ENCODE measurements around the gene ANKRD11.

The ANKRD11 gene

DNA sequence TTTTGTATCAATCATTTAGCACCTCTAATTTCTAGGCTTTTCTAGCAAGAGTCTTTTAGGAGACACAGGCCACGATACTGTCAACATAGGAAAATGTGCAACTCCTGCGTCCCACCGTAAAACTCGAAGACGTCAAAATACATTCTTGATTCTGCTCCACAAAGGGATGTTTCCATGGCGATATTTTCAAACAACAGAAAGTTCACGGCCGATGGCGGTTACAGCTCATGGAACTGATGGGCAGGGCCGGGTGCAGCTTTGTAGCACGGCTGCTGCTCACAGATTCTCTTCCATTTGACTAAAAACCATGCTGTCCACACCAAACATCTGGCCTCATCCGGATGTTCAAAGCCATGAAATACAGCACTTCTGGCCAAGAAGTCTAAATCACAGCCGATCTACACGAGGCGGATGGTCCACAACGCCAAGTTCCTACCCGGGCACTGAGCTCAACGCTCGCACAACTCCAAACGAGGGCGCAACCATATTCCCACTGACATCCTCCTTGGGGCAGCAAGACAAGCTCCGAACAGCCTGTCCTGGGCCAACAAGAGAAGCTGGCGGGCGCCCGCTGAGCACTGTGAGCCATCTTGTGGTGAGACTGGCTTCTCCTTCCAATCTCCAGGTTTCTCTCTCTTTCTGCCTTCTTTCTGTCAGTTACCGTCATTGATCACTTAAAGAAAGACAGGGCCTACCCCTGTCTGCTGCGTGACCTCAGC is 193.0 kb downstream of the ANKRD11 start:
- DNase-seq (ENCODE audit: low spot score): no peak

DNA sequence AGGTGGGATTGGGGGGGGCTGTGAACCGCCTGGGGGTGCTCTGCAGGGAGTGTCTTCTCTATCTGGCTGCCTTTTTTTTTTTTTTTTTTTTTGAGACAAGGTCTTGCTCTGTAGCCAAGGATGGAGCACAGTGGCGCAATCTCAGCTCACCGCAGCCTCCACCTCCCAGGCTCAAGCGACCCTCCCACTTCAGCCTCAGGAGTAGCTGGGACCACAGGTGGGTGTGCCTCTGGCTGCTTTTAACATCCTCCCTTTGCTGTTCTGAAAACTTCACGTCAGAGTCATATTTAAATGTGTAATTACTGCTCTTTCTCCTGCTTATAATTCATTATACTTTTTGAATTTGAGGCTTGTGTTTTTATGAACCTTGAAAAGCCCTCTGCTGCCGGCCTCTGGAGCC is 194.4 kb downstream of the ANKRD11 start:
- no peak for DNase-seq (ENCODE audit: low spot score)

DNA sequence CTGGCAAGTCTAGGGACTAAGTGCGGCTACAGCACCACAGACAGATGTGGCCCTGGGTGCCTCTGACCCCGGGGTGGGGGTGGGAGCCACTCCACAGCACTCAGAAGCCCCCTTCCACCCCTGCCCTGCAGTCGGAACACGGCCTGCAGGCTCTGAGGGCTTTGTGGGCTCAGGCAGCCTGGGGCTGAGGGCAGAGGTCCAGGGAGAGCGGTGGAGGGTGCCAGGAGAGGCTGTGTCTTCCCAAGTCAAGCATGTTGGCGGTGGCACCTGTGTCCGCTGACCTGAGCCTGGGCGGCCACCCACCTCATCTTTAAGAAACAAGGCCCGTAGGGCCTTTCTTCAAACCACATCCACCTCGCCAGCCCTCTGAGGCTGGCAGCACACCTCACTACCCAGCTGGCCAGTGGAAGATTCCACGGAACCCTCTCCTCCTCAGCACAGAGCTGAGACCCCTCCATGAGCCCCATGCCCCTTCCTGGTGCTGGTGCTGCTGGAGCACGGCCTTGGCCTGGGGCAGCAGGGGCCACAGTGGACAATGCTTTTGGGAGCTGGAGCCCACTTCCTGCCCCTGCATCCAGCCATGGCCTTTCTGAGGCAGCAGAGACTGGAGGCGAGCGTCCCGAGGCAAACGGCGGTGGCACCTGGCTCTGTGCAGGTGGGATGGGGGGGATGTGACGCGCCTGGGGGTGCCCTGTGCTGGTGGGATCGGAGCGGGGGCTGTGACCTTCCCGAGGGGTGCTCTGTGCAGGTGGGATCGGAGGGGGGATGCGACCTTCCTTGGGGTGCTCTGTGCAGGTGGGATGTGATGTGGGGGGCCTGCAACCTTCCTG is 195.1 kb downstream of the ANKRD11 start:
- no peak for DNase-seq (ENCODE audit: low spot score)

DNA sequence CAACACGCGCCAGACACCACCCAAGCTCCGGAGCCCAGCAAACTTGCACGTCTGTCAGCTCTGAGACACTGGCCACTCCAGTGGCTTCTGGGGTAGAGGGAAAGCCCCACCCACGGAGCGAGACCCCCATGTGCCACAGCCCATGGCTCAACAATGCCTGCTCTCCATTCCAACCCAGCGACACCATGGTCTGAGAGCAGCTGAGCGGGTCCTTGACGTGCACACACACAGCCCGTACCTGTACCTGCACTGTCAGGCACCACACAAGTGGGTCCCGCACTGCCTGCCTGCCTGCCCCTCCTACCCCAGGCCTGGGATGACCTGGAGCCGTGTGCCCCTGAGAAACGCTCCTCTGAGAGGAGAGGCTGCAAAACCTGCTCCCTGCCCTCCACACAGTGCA is 195.9 kb downstream of the ANKRD11 start:
- DNase-seq (ENCODE audit: low spot score): no peak

DNA sequence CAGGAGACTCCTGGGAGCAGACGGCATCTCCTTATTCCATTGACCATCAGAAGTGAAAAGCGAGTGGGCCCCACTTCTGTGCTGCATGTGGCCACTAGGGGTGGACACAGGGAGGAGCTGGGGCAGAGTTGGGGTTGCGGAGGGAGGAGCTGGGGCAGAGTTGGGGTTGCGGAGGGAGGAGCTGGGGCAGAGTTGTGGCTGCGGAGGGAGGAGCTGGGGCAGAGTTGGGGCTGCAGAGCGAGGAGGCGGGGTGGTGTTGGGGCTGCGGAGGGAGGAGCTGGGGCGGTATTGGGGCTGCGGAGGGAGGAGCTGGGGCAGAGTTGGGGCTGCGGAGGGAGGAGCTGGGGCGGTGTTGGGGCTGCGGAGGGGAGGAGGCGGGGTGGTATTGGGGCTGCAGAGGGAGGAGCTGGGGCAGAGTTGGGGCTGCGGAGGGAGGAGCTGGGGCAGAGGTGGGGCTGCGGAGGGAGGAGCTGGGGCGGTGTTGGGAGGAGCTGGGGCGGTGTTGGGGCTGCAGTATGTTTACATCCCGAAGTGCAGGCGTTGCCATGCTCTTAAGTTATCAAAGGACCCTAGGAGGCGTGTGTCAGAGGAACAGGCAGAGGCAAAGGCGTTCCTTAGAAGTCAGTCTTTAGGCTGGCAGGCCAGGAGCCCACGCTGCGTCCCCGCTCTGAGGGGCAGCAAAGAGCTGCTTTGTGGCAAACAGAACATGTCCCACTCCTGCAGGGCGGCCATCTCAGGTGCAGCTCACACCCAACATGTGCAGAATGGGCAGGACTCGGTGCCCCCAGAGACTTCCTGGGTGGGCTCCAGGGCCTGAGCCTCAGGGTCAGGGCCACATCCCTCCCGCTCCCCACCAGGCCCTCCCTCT is 196.9 kb downstream of the ANKRD11 start:
- peak; percentile 52 for DNase-seq (ENCODE audit: low spot score)

DNA sequence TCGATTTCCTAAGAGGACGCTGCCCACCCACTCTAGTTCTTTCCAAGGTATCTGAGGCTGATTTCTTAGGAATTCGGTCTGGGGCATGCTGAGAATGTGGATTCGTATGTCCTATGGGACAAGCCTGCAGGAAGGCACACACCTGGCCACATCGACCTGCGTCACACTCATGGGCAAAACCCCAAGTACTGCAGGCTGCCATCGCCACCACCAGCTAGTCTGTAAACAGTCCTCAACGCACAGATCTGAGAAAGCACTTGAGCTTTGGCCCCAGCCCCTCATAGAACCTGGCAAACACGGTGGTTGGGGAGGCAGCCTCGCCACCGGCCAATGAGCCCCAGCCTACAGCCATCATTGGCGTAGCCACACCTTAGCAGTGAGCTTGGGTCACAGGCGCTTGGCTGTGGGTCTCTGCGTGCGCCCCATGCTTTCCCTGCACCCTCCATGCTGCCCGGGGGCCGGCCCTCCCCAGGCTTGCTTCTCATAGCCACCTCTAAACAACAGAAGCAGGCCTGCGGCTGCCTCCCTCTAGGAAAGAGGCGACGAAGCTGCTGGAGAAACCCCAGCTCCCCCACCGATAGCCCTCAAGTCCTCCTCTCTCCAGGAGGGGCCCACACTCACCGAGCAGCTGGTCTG is 197.8 kb downstream of the ANKRD11 start:
- no peak for DNase-seq (ENCODE audit: low spot score)

DNA sequence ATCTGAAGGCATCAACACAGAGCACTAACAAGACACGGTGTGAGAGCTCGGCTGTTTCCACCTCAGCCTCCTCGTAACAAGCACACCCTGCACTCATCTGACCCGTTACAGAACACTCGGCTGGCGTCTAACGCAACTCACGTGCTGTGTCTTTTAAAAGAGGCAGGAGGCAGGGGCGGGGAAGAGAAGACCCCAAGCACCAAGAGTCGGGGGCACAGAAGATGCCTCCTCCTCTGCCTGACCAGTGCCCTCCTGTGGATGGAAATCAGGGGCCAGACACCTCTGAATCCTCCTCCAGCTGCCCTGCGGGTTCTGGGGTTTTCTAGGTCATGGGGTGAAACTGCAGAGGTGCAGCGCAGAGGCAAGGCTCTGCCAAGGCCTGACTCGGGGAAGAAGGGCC is 198.6 kb downstream of the ANKRD11 start:
- no peak for DNase-seq (ENCODE audit: low spot score)

DNA sequence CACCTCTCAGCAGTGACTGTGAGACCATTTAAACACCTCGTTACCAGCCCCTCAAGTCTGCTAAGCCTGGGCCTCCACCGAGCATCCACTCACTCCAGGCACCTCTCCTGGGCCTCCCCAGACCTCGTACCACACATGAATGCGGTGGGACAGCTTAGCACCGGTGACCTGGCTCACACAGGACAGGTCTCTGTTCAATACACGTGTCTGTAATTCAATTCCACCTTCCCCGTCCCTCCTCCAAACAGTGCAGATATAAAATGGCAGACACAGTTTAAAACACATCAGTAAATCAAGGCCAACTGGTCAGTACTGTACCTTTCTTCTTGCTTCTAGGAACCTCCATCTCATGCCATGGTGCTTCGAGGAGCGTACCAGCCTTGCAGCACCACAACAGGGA is 199.0 kb downstream of the ANKRD11 start:
- DNase-seq (ENCODE audit: low spot score): no peak

DNA sequence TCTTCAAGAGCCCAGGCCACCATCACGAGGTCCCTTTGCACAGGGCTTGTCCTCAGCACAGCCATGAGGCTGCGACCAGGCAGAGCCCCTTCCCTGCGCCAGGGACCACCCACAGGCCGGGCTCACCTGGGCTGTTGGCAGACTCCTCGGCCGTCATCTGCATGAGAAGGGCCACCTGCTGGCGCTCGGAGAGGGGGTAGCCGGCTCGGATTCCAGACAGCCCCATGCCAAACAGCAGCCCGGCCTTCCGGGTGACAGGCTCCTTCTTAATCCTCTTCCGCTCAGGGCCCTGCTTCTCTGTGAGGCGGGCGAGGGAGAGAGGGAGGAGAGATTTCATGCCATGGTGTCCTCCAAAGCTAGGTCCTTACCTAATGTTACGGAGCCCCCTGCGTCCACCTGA is 199.5 kb downstream of the ANKRD11 start:
- peak; percentile 88 for DNase-seq (ENCODE audit: low spot score)

DNA sequence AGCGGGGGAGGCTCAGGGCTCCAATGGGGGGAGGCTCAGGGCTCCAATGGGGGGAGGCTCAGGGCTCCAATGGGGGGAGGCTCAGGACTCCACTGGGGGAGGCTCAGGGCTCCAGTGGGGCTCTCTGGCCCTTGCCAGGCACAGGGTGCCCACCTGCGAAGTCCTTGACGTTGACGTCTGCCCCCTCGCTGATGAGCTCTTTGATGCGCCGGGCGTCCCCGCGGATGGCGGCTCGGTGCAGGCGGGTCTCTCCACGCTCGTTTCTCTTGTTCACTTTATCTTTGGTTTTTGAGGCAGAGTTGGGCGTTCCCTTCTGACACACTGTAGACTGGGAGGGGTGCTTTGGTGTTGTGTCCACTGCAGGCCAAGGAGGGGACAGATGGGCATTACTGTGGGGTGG is 199.9 kb downstream of the ANKRD11 start:
- DNase-seq (ENCODE audit: low spot score): no peak

DNA sequence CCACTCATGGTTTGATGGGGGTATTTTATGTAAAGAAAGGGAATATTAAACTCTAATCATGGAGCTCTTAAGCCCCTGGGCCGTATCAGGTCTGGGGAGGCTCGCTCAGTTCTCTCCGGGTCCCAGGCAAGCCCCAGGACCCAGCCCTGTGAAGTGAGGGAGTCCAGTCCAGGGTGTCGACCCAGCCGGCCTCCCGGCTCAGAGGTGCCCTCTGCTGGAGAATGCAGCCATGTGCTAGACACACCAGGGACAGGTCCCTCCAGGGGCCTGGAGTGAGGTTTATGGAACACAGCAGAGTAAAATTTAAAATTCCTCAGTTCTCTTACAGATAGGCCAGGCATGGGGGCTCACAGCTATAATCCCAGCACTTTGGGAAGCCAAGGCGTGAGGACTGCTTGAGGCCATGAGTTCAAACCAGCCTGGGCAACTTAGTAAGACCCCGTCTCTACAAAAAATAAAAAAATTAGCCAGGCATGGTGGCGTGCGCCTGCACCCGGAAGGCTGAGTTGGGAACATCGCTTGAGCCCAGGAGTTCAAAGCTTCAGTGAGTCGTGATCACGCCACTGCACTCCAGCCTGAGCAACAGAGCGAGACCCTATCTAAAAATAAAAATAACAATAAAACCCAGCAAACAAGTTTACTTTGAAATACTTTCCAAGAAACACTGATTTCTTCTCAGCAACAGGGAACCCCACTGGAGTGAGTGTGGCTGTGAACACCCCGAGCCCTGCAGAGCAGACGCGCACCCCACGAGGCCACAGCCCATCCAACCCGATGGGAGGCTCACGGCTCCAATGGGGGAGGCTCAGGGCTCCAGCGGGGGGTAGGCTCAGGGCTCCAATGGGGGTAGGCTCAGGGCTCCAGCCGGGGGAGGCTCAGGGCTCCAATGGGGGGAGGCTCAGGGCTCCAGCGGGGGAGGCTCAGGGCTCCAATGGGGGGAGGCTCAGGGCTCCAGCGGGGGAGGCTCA is 200.6 kb downstream of the ANKRD11 start:
- DNase-seq (ENCODE audit: low spot score): peak; percentile 99

DNA sequence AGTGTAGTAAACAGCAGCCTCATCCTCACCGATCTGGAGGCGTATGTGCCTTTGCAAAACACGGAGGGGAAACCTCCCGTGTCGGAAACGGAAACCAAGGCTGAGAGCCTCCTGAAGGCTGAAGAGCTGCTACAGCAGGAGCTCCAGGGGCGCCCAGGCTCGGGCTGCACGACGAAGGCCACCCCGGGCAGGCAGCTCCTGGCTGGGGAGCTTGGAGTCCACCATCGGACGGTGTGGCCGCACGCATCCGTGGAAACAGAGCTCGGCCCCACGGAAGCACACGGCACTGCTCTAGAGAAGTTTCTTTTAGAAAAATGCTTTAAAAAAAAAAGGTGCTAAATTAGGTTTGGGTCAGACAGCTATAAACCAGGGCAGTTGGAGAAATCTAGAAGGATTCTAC is 201.4 kb downstream of the ANKRD11 start:
- DNase-seq (ENCODE audit: low spot score): no peak

DNA sequence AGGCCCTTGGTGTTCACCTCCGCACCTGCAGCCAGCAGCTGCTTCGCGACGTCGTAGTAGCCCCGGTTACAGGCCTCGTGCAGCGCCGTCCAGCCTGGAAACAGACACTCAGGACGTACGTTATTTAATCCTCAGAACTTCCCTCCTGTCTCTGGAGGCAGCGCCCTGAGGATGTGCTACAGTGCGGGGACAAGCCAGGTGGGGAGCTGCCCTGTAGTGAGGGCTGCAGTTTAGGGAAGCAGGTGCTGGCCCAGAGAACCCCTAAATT is 201.8 kb downstream of the ANKRD11 start:
- DNase-seq (ENCODE audit: low spot score): no peak

DNA sequence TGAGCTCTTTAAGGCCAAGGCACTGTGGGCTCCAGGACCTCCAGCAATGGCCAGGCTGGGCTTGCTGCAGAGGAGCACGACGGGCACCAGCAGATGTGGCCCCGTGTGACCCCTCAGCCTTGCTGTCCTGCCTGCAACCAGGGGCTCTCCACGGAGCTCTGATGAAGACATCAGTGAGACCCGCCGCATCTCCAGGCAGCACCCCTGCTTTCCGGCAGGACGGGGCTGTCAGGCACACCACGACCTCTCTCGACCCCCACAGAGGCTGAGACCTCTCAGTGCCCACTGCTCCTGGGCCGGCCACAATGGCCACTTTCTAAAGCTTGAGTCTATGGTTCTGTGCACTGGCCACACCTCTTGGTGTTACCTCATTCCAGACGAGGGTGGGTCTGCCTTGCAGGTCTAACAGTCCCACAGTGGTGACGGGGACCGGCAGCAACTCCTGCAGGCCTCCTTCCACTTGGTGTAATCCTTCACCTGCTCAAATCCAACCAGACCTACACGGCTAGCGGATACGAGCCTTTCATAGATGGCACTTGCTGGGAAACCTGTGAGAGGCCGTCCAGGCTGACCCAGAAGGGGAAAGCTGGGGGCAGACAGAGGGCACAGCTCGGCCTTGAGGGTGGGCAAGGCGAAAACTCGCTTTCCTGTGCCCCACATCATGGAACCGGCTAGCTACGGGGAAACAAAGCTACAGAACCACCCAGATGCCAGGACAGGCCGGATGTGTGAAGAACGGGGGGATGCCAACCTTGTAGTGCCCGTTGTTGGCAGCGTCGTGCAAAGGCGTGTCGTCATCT is 202.4 kb downstream of the ANKRD11 start:
- DNase-seq (ENCODE audit: low spot score): no peak

DNA sequence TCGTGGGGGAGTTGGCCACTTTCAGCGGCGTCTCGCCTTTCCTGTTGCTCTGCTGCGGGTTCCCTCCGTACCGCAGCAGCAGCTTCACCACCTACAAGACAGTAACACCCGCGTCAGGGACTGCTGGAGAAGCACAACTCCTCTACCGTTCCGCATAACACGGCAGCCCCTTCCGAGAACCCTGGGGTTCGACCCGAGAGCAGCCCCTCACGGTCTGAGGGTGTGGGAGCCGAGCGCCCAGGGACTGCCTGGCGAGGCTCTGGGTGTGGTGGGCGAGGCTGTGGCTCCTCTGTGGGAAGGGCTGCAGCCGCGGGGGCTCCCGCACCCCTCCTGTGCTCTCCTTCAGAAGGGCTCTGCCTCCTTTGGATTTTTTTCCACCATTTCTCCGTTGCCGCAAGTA is 204.3 kb downstream of the ANKRD11 start:
- no peak for DNase-seq (ENCODE audit: low spot score)

DNA sequence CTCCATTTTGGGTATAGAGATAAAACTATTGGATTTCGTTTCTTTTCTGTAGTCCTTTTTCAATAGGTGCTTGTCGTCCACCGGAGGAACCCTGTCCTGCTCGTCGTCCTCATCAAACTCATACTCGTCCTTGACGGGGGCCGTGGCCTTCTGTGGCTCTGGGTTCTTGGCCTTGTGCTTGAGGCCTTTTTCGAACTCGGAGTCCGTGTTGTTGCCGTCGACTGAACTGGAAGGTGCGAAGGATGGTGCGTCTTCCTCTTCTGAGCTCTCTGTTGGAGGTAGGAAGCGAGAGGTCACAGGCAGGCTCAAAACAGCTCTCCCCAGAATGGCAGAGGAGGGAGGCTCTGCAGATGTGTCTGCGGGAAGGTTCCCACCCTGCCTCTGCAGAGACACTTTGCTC is 205.0 kb downstream of the ANKRD11 start:
- DNase-seq (ENCODE audit: low spot score): no peak

DNA sequence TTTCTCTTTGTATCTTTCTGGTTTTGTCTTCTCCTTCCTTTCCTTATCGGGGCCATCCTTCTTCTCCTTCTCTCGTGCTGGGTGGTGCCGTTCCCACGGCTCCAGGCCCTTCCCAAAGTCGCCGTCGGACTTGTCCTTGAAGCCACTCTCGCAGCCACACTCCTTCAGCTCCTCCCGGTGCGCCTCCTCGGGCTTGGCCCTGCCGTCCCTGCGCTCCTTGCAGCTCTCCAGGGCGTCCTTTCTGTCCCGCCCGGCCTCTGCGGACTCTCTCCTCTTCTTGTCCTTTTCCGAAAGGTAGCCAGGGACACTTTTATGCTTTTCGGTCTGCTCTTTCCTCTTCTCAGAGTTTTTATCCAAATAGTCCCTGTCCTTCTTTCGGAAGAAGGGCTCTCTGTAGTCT is 206.9 kb downstream of the ANKRD11 start:
- DNase-seq (ENCODE audit: low spot score): no peak

DNA sequence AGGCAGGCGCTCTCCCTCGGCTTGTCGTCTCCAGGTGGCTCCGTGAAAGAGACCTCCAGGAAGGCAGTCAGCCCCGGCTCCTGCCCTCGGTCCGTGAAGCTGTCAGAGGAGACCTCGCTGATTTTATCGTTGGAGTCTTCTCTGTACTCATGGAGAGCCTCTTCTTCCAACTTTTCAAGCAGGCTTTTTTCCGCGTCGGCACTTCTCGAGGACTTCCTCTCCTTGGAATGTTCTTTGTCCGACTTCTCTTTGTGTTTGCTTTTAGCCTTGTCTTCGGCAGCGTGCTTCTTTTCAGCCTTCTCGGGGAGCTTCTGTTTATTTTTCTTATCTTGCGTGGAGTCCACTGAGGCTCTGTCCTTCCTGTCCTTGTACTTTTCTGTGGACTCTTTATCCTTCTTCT is 207.8 kb downstream of the ANKRD11 start:
- no peak for DNase-seq (ENCODE audit: low spot score)

DNA sequence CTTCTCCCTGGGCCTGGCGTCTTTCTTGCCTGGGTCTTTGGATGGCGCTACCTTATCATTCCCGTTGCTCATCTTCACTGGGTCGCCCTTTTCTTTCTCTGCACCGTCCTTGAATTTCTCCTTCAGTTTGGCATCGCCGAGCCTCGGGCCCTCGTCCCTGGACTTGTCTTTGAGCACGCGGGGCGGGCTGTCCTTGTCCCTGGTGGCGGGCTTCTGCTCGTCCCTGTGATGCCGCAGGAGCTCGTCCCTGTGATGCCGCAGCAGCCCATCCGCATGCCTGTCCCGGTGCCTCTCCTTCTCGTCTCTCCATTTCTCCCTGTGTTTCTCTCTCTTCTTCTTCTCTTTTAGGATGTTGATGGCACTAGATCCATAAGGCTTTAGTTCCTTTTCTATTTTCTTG is 208.5 kb downstream of the ANKRD11 start:
- no peak for DNase-seq (ENCODE audit: low spot score)

DNA sequence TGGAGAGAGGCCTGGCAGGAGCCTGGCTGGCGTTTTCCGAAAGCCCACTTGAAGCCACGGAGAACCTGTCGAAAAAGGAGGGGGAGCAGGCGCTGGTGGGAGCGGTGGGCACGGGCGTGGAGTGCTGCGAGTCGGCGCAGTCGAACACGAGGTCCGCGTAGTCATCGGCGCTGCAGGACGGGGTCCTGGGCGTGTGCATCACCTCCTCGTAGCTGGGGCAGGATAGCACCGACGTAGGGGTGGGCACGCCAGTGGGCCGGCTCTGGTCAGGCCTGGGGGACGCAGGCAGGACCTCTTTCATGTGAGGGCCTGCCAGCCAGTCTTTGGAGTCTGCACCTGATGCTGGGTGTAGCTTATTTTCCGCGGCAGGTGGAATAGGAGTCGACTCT is 209.2 kb downstream of the ANKRD11 start:
- DNase-seq (ENCODE audit: low spot score): no peak
